ENCODE measurements around the gene THSD4. TPM values are rescaled to one million over a fixed set of nuclear protein-coding genes. Genes with fewer than 3 reads are reported as not detected.

The THSD4 gene
- total RNA-seq, 4 donors from 2014 or later = 10.7 to 59.5 (median 49.0) TPM

DNA sequence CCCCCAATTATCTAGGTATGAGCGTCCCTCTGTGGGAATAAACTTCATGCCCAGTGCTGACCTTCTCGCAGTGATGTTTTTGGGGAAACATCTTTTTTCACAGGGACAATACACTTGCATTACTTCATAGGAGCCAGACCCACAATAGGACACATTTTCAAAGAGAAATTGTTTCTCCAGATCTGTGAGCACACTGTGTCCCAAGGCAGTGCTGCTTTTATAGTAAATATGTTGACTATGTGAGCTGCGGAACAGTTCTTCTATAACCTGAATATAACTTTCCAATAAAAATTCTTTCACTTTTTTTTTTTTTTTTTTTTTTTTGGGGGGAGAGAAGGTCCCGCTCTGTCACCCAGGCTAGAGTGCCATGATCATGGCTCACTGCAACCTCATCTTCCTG is 17.4 kb upstream of the THSD4 start:
- no peaks in the 10 kb centered on the region for H3K9me3 ChIP-seq
- no peaks in the 10 kb centered on the region for H3K36me3 ChIP-seq
- H3K4me3 ChIP-seq = no peak overlapping the region
- H3K4me1 ChIP-seq = no peaks in the 10 kb centered on the region
- H3K27ac ChIP-seq = no peak overlapping the region
- H3K27me3 ChIP-seq = no peaks in the 10 kb centered on the region
- no peak for TF ChIP-seq POLR2A (IDR thresholded peaks at IDR 0.05)
- TF ChIP-seq CTCF (IDR thresholded peaks at IDR 0.05) = no peak
- DNase-seq = no peak

DNA sequence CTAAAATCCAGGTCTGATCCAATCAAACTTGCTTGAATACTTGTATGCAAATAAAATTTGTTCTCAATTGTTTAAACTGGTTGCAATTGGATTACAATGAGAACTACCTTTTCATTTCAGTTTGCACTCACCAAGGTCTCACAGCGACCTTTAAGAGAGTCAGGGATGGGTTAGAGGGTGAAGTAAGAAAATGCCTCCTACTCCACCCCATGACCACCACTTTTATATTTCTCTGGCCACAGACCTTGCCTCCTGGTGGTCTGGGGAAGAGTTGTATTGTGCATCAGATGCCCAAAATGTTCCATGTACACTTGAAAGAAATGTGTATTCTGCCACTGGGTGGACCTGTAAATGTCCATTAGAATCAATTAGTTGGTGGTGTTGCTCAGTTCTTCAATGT is 16.4 kb upstream of the THSD4 start:
- H3K27me3 ChIP-seq = no peaks in the 10 kb centered on the region
- H3K4me1 ChIP-seq = no peaks in the 10 kb centered on the region
- no peaks in the 10 kb centered on the region for H3K36me3 ChIP-seq
- TF ChIP-seq POLR2A (IDR thresholded peaks at IDR 0.05) (no peak), CTCF (IDR thresholded peaks at IDR 0.05) (no peak)
- DNase-seq = no peak
- H3K4me3 ChIP-seq = no peak overlapping the region
- no peak overlapping the region for H3K27ac ChIP-seq
- no peaks in the 10 kb centered on the region for H3K9me3 ChIP-seq

- H3K27ac ChIP-seq = no peak overlapping the region
- no peaks in the 10 kb centered on the region for H3K36me3 ChIP-seq
- TF ChIP-seq CTCF (IDR thresholded peaks at IDR 0.05) = peak in 3 of 6 experiments; percentile 43 to 49 (median 48)
- no peak for TF ChIP-seq POLR2A (IDR thresholded peaks at IDR 0.05)
- no peaks in the 10 kb centered on the region for H3K9me3 ChIP-seq
- no peaks in the 10 kb centered on the region for H3K4me1 ChIP-seq
- H3K27me3 ChIP-seq = no peaks in the 10 kb centered on the region
- no peak overlapping the region for H3K4me3 ChIP-seq
- peak in 1 of 3 donors; percentile 55 for DNase-seq
These were observed 12.1 kb upstream of the THSD4 start for GRCh38 chr15:71103102-71103676.

- Histone ChIP-seq H3K9me3 (no peaks in the 10 kb centered on the region), H3K4me3 (no peak overlapping the region), H3K36me3 (no peaks in the 10 kb centered on the region), H3K4me1 (no peaks in the 10 kb centered on the region), H3K27ac (no peak overlapping the region), H3K27me3 (no peaks in the 10 kb centered on the region)
- DNase-seq = no peak
- TF ChIP-seq POLR2A (IDR thresholded peaks at IDR 0.05) = no peak
- no peak for TF ChIP-seq CTCF (IDR thresholded peaks at IDR 0.05)
These were observed 10.6 kb upstream of the THSD4 start for GRCh38 chr15:71104636-71105035.

DNA sequence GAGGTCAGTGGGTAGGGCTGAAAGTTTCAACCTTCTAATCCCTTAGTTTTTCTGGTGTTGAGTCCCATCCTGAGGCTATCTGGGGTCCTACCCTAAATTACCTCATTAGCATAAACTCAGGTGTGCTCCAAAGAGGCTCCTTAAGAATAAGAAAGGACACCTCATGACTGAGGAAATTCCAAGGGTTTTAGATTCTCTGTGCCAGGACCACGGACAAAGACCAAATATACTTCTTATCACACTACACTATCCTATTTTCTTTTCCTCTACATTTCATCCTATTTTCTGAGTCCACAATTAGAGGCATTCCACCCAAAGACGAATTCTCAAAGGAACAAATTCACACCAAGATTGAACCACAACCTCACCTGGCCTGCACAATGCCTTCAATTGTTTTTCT is 9.8 kb upstream of the THSD4 start:
- H3K4me1 ChIP-seq = no peaks in the 10 kb centered on the region
- no peak overlapping the region for H3K27ac ChIP-seq
- no peaks in the 10 kb centered on the region for H3K9me3 ChIP-seq
- no peak for DNase-seq
- TF ChIP-seq POLR2A (IDR thresholded peaks at IDR 0.05) (no peak), CTCF (IDR thresholded peaks at IDR 0.05) (no peak)
- H3K4me3 ChIP-seq = no peak overlapping the region
- no peaks in the 10 kb centered on the region for H3K36me3 ChIP-seq
- no peaks in the 10 kb centered on the region for H3K27me3 ChIP-seq
